GM21619 (cell line): ENCODE data around the gene CARMIL1.

Source experiments
- ATAC-seq: cut with Tn5 transposase; IDR thresholded peaks from one replicate; pipeline ENCODE4 v1.9.1; 2021; ENCODE audit not compliant: unreplicated experiment

The CARMIL1 gene

DNA sequence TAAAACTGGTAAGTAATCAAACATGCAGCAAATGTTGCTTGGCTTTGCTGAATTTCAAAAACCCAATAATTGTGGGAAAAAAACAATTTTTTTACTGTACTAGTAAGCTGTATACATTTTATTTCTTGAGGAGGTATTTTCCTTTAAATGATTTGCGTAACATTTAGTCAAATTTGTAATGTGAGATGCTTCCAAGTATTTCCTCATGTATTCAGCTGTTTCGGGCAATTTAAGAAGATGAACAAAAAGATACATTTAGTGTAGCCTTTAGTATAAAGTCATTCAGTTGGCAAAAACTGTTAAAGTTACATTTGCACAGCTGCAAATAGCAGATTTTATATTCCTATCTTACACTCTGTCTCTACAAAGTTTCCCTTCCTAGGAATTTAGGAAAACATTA lies 186.8 kb downstream of the CARMIL1 start:
- ATAC-seq, result no peak

DNA sequence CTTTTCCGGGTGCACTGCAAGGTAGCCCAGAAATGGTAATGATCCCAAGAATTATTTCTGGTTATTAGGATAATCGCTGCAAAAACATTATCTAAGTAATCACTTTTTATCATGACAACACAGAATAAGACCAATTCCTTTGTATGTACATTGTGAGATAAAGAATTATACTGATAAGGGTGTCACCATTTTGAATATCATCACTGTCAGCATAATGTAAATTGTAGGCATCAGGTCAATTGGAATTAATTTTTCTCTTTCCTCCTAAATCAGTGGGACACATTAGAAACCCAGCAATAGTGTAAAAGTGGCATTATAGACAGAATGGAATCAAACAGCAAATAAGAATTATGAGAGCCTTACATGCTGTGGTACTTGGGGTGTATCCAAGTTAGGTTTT lies 189.7 kb downstream of the CARMIL1 start:
- ATAC-seq, result no peak

DNA sequence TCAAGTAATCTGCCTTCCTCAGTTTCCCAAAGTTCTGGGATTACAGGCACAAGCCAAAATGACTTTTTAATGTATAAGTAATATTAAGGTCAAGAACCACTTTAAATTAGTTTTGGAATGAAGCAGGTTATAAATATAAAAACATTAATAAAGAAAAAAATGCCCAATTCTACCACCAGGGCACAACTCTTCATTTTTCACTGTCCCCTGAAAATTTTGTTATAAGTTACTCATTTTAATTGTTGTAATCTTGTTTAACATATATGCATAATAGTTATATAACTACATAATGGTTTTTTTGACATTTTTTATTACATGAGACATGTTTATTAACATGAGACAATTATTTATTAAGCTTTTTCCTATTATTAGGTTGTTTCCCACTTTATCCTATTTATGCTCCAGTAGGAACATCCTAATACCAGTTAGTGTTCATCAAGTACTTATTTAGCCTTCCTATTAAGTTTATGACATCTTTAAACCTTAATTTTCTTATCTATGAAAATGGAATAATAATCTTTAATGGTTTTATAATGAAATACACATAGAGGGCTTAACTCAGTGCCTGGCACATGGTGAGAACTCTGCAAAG lies 190.7 kb downstream of the CARMIL1 start:
- no peak for ATAC-seq

DNA sequence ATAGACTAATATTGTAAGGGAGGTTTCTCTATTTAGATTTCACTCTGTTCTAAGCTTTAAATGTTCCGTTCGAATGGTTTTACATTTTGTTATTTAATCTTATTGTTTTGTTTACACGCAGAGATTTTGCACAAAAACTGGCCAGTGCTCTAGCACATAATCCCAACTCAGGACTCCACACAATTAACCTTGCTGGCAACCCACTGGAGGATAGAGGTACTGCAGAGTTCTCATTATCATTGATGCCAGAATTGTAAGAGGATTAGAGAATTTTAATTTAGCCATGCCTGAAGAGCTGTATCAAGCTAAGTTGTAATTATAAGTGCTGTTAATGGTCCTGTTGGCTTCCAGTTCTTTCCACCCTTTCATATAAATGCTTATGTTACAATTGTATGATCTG lies 193.1 kb downstream of the CARMIL1 start:
- no peak for ATAC-seq

DNA sequence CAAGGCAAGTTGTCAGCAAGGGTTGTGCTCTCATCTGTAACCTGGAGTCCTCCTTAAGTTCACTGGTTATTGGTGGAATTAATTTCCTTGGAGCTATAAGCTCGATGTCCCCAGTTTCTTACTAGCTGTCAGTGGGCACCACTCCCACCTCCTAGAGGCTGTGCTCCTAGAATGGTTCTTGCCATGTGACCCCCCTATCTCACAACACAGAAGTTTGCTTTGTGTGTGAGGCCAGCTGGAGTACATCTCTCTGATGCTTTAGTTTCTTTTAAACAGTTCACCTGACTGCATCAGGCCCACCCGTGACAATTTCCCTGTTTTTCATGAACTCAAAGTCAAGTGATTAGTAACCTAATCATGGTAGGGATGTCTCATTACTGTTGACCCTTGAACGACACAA lies 193.7 kb downstream of the CARMIL1 start:
- ATAC-seq, result no peak

DNA sequence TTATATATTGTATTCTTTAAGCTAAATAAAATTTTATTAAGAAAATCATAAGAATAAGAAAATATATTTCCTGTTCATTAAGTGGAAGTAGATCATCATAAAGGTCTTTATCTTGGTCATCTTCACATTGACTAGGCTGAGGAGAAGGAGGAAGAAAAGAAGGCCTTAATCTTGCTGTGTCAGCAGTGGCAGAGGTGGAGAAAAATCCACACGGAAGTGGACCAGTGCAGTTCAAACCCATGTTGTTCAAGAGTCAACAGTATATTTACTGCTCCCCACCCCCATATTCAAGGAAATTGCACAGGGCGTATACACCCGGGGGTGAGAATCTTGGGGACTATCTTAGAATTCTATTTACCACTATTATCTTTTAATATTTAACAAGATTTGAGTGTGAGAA lies 194.3 kb downstream of the CARMIL1 start:
- no peak for ATAC-seq

DNA sequence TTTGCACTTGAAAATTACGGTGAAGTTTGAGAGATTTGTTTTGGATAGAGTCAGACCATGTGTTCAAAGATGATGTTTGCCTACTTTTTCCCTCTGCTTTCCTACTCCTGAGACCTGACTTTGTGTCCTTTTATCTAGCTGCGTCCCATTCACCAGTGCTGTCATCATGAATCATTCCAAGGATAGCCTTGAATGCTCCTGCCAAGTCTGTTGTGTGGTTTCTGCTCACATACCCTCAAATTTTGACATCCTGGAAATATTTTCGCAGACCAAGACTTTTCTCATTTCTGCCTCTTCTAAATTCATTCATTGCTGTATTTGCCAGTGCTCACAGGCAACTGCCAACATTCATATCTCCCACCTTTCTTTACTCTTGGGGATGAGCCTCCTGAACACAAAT lies 197.0 kb downstream of the CARMIL1 start:
- ATAC-seq, result no peak

DNA sequence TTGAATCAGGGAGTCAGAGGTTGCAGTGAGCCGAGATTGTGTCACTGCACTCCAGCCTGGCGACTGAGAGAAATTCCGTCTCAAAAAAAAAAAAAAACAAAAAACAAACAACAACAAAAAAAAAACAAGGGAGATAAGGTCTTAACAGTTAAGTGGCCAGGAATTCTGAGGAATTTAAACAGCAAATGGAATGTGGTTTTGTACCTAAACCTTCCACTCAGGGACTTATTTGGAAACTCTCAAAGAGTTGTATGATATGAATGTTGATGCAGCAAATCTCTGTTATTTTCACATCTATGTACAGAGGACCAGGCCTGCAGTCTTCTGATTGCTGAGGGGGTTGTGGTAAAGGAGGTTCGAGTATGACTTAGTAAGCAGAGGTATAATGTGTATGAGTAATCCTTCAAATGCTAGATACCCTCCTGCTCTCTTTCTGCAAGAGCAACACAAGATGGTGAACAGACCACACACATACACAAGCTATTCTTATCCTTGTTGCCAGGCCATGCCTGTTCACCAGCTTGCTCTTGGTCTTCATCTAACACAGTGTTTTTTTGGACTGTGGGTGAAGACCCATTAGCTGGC lies 197.9 kb downstream of the CARMIL1 start:
- no peak for ATAC-seq

DNA sequence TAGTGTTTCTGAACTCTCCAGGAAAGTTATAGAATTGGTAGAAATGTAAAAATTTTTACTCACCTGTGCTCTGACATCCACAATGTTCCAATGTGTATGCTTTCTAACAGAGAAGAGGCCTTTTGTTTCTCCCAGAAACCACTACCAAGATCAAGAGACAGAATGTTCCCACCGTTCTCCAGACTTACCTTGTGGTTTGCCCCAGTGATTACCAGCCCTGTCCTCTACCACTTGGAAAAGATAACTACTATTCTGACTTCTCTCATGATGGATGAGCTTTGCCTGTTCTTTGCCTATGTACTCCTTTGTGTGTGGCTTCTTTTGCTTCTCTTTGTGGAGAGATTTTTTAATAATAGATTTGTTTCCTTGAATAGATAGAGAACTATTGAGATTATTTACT lies 199.8 kb downstream of the CARMIL1 start:
- ATAC-seq, result no peak

DNA sequence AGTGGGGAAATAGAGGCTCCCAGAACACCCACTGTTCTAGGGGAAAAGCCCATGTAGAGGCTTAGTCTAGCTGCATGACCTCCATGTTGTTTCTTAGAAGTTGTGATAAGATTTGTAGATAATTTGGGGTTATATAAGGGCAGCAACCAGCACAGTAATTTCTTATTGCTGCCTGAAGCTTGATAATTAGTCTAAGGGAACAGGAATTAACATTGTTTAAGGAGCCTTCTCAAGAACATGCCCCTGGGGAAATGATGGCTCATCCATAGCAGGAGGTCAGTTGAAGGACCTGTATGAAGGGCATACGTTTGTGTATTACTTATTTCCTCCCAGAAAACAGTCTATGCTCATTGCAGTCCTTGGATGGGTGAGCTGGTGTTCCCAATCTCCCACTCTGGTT lies 202.1 kb downstream of the CARMIL1 start:
- no peak for ATAC-seq

DNA sequence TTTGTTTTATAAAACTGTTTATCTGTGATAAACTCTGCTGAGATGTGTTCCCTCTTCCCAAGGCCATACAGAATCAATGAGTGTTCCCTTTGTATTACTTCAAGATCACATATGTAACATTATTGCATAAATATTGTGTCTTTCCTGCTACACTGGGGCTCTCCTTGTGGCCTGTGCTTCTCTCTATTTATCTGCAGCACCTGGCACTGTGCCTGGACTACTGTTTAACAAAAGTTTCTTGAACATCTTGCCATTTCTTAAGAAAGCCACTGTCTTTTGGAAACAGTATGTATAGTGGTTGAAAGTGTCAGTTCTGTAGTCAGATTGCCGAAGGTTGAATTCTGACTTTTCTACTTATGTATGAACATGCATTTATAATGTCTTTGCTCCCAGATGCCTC lies 203.8 kb downstream of the CARMIL1 start:
- ATAC-seq, result no peak

DNA sequence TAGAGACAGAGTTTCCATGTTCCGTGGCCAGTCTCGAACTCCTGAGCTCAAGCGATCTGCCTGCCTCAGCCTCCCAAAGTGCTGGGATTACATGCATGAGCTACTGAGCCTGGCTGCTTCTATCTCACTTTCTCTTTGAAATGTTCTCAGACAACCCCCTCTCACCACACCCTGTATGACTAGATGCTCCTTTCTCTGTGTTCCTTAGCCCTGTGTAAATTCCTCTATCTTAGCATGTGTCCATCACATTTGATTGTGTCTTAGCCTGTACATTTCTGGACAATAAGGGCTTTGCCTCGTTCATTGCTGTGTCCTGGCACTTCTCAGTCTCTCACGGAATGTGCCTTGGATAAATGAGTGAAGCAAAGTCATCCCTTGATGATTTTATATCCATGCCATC lies 204.8 kb downstream of the CARMIL1 start:
- ATAC-seq, result no peak

DNA sequence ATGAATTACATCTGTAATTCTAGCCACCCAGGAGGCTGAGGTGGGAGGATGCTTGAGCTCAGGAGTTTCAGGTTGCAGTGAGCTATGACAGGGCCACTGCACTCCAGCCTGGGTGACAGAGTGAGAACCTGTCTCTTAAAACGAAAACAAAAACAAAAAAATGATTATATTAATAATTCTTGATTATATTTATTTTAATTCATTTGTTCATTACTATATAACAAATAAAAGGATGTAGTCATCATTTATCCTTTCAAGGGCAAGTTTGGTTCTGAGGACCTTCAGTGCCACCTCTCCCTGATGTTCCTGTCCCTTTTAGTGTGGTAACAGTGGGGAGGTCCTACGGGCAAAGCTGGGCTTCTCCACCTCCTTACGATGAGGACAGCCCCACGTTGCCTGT lies 205.7 kb downstream of the CARMIL1 start:
- no peak for ATAC-seq

DNA sequence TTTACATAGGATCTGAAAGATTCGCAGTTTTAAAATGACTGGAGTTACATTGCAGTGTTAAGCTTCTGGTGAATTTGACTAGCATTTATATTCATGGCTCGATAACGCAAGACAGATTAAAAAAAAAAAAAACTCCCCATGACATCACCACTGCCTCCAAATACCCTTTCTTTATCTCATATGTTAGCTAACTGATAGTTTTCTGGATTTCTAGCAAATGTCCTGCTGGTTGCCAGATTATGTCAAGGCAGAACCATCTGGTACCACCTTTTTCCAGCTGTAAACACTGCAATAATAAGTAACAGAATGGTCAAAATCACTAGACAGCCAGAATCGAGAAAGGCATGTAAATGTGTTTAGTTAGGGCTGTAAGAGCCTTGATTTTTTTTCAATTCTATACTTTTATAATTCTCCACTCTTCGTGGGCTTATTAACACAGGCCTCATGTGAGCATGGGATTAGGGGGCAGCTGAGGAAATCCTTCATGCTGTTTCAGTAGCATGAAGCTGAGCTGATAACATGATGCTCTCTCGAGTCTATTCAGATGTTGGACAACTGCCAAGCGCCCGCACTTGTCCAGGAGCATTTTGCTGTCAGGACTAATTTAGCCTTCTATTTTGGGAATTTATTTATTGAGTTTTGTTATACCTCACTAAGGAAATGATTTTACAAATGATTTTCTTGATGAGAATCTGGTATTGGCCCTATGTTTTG lies 206.8 kb downstream of the CARMIL1 start:
- no peak for ATAC-seq

DNA sequence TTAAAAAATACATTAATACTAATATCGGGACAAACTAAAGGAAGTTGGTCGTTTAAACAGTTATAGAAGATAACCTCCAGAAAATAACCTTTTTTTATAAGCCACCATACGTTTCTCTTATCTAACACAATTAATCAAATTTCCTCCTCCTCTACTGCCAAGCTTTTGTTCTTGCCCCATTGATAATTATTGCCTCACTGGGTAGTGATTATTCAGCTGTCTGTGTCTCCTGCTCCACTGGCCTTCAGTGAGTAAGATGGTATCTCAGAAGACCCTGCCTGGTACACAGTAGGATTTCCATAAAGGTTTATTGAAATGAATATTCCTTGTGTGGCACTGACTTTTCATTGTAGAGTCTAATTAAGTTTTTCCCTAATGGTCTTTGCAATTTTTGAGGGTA lies 207.4 kb downstream of the CARMIL1 start:
- no peak for ATAC-seq

DNA sequence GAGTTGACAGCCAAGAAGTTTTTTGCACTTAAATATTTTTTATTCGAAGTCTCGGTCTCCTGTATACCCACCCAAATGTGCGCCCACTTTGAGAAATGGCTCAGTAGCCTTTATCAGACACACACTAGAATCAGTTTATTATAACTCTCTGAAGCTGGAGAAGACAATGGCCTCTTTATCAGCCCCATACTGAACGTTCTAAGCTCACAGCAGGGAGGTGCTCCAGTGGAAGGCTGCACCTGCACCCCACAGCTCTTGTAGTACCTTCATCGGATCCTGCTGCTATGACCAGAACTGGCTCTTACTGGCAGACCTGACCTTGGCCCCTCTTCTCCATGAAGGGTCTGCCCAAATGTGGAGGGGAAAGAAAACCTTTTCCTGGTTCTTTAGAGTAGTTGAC lies 207.8 kb downstream of the CARMIL1 start:
- no peak for ATAC-seq

DNA sequence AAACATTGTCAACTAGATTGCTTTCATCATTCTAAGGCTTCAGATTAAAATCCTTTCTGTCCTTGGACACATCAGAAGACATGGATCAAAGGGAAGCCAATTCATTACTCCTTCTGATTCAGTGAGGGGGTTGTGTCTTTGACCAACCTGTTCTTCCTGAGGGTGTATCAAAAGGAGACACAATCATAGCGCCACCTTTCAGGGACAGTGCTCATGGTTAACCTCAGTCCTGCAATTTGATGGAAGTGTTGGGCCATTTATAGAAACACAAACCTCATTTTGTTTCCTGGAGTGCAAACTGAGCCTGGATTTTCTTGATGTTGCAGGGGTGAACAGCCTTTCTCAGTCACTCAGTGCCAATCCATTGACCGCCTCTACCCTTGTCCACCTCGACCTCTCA lies 209.0 kb downstream of the CARMIL1 start:
- ATAC-seq, result no peak

DNA sequence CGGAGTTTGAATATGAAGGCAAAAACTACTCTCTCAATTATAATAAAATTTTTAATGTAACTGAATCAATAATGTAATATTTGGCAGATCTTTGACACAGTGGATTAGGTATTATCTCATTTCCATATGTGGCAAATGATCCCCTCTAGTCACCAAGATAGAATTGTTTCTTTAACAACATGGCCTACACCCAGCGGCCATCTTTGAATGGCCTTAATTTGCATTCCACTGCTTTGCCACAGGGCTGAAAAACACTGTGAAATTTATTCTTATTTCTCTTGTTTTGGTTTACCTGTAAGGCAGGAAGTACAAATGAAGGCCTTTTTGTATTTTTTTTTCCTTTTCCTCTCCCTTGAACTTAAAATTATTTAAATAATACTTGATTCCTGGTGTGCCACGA lies 210.2 kb downstream of the CARMIL1 start:
- no peak for ATAC-seq

DNA sequence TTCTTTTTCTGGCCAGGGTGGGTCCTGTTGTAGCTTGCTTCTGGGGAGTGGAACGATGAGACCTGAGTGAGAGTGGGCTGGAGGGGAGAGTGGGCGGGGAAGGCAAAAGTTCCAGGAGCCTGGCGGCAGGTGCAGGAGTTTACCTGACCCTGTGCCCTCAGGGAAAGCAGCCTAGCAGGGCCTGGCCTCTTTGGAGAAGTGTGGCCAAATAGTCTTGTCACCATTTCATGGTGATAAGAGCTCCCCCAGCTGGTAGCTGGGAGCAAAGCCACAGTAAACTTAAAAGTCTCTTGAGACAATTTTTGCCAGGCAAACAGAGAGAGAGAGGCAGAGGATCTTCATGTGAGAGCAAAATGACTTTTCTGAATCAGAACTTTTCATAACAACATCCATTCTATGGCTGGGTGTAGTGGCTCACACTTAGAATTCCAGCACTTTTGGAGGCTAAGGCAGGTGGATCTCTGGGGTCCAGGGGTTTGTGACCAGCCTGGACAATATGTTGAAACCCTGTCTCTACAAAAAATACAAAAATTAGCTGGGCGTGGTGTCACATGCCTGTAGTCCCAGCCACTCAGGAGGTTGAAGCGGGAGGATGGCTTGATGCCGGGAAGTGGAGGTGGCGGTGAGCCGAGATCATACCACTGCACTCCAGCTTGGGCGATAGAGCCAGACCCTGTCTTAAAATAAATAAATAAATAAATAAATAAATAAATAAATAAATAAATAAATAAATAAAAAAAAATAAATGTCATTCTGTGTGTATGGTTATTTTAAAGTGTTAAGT lies 211.0 kb downstream of the CARMIL1 start:
- ATAC-seq, result peak; percentile 75

DNA sequence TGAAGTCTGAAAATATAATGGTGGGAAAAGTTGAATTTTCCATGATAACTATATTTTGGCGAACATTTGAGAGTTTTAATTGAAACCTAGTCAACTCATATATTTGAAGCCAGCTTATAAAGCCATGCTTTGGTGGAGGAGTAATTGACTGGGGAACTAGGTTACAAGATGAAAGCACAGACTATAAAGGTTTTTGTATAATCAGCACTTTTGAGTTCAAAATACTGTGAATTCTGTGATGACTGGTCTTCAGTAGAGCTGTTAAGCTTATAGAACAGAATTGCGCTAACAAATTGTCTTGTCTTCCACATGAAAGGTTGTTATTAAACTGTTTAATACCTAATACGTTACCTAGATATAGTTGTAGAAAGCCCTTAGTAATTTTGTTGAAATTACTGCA lies 213.8 kb downstream of the CARMIL1 start:
- ATAC-seq, result no peak

DNA sequence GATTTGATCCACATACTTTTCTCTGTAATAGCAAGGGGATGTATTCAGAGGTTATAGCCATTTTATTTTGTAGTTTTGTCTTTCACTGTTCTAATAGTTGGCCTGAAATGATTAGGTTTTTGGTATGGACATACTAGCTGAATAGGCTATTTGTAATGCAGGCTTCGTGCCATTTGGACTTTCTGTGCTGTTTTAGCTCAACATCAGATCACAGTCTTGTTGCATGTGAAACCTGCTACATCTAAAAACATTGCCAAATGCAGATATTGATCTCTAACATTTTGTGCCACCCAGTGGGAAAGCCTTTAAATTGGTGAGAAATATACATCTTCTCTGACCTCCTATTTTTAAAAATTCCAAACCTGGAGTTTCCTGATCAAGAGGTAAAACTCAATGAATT lies 215.3 kb downstream of the CARMIL1 start:
- no peak for ATAC-seq
